Lower leg skin (tissue), 4 donors: ENCODE results near the gene STX18. TPM values are rescaled to one million over a fixed set of nuclear protein-coding genes. Genes with fewer than 3 reads are reported as not detected.

Experiments
- DNase-seq, 2 donors: peaks; one replicate each; pipeline ENCODE4 v3.0.0-alpha.2; 2019; ENCODE audit warnings: low spot score in 2 of 2
- H3K4me3 ChIP-seq: fragments of 200-600 bp; sonication (generic); 2 replicates; pipeline ENCODE4 v1.5.1; 2017; ENCODE audit warnings: mild to moderate bottlenecking, low read depth; ENCODE audit not compliant: poor library complexity, severe bottlenecking
- CTCF ChIP-seq, 3 donors: fragments of 450-650 bp; IDR thresholded peaks; one replicate each; pipeline ENCODE4 v1.5.1; 2016; ENCODE audit warnings: antibody characterized with exemption in 3 of 3, mild to moderate bottlenecking in 3 of 3, moderate library complexity in 2 of 3
- POLR2A ChIP-seq, 2 donors: fragments of 450-650 bp; IDR thresholded peaks; one replicate each; pipeline ENCODE4 v1.6.1; 2016 to 2017; ENCODE audit warnings: antibody characterized with exemption in 2 of 2, mild to moderate bottlenecking in 1 of 2, moderate library complexity in 1 of 2
- WGBS, 2 donors: methylation state at CpG; one replicate each; pipeline ENCODE4 v1.1.5; 2018; 5-methylcytosine and 5-hydroxymethylcytosine counted together
- intact Hi-C: fragments of 100-400 bp; cut with DNase I; formaldehyde crosslinking; loops from one replicate; pipeline ENCODE4 v1.15.0; 2023; ENCODE audit warnings: low total_unique reads
- total RNA-seq, 4 donors: library from RNA; depleted of rRNA; stranded (reverse); fragments of >200 nt; gene quantifications; one replicate each; pipeline ENCODE4 v1.1.0, GENCODE V29; 2016

The STX18 gene
- total RNA-seq, 4 donors from 2014 or later: 18.1 to 24.6 (median 21.5) TPM

- intact Hi-C loops: no loop called here
- DNase-seq: no peak
- H3K4me3 ChIP-seq: no peak overlapping the region
- no peak for TF ChIP-seq POLR2A (IDR thresholded peaks at IDR 0.05)
- TF ChIP-seq CTCF (IDR thresholded peaks at IDR 0.05): no peak
- 96 to 97% methylated on average over 4 of the region's 4 CpGs for WGBS, 2 donors
Observed at GRCh38 chr4:4524364-4524763, 17.5 kb downstream of the STX18 start.

- no peak for DNase-seq
- TF ChIP-seq POLR2A (IDR thresholded peaks at IDR 0.05): no peak
- no peak for TF ChIP-seq CTCF (IDR thresholded peaks at IDR 0.05)
- 73 to 86% methylated on average over 2 of the region's 2 CpGs for whole genome bisulfite sequencing, 2 donors
- intact Hi-C loops: no loop called here
- H3K4me3 ChIP-seq: no peak overlapping the region
Observed at GRCh38 chr4:4521731-4522130, 20.1 kb downstream of the STX18 start.

- intact Hi-C loops: no loop called here
- no peak overlapping the region for H3K4me3 ChIP-seq
- WGBS, 2 donors: 97 to 99% methylated on average over 3 of the region's 3 CpGs
- TF ChIP-seq POLR2A (IDR thresholded peaks at IDR 0.05) (no peak), CTCF (IDR thresholded peaks at IDR 0.05) (no peak)
- no peak for DNase-seq
Observed at GRCh38 chr4:4521136-4521535, 20.7 kb downstream of the STX18 start.

GRCh38 chr4:4519297-4519894 is 22.5 kb downstream of the STX18 start:
- TF ChIP-seq CTCF (IDR thresholded peaks at IDR 0.05): no peak
- TF ChIP-seq POLR2A (IDR thresholded peaks at IDR 0.05): no peak
- H3K4me3 ChIP-seq: no peak overlapping the region
- WGBS, 2 donors: 54 to 58% methylated on average over 4 of the region's 4 CpGs

GRCh38 chr4:4518747-4519146 is 23.1 kb downstream of the STX18 start:
- no peak for TF ChIP-seq CTCF (IDR thresholded peaks at IDR 0.05)
- intact Hi-C loops: no loop called here
- no peak for DNase-seq
- 83 to 87% methylated on average over 5 of the region's 5 CpGs for WGBS, 2 donors
- H3K4me3 ChIP-seq: no peak overlapping the region

More at GRCh38 chr4:4519297-4519894, 22.5 kb downstream of the STX18 start:
- DNase-seq: no peak
- intact Hi-C loops: no loop called here

- TF ChIP-seq POLR2A (IDR thresholded peaks at IDR 0.05) (no peak), CTCF (IDR thresholded peaks at IDR 0.05) (no peak)
- intact Hi-C loops: no loop called here
- no peak for DNase-seq
- H3K4me3 ChIP-seq: no peak overlapping the region
Observed at GRCh38 chr4:4514786-4515185, 27.1 kb downstream of the STX18 start.
